Sigmoid colon (tissue), 7 donors: ENCODE data around the gene CLCN5. TPM values are rescaled to one million over a fixed set of nuclear protein-coding genes. Genes with fewer than 3 reads are reported as not detected.

Experiments
- DNase-seq: peaks from one replicate; pipeline ENCODE4 v3.0.0-alpha.2; 2019
- H3K27ac ChIP-seq, 4 donors: fragments of 200-600 bp; sonication (generic); one replicate each; pipeline ENCODE4 v1.5.1; 2016 to 2019; ENCODE audit warnings: mild to moderate bottlenecking in 1 of 4
- H3K27me3 ChIP-seq, 3 donors: fragments of 200-600 bp; sonication (generic); one replicate each; pipeline ENCODE4 v1.5.1; 2019; ENCODE audit warnings: mild to moderate bottlenecking in 1 of 3
- H3K36me3 ChIP-seq, 4 donors: fragments of 200-600 bp; sonication (generic); one replicate each; pipeline ENCODE4 v1.5.1; 2016 to 2019
- H3K4me1 ChIP-seq, 4 donors: fragments of 200-600 bp; sonication (generic); one replicate each; pipeline ENCODE4 v1.5.1; 2017 to 2019
- H3K4me3 ChIP-seq, 4 donors: fragments of 200-600 bp; sonication (generic); one replicate each; pipeline ENCODE4 v1.5.1; 2017 to 2019; ENCODE audit warnings: mild to moderate bottlenecking in 2 of 4, moderate library complexity in 1 of 4
- H3K9me3 ChIP-seq, 4 donors: fragments of 200-600 bp in 3 of 4; sonication (generic) in 3 of 4; one replicate each; pipeline versions ENCODE4 v1.5.1 to v1.6.1; 2013 to 2019
- EP300 ChIP-seq, 4 donors: sonication (generic); formaldehyde crosslinking; IDR thresholded peaks; one replicate each; pipeline ENCODE4 v1.6.1; 2017; ENCODE audit warnings: antibody characterized with exemption in 4 of 4
- POLR2A ChIP-seq, 2 donors: fragments of 450-650 bp; IDR thresholded peaks; one replicate each; pipeline ENCODE4 v1.6.1; 2016; ENCODE audit warnings: antibody characterized with exemption in 2 of 2, mild to moderate bottlenecking in 2 of 2, moderate library complexity in 2 of 2
- POLR2AphosphoS5 ChIP-seq, 4 donors: sonication (generic); formaldehyde crosslinking; IDR thresholded peaks; one replicate each; pipeline ENCODE4 v1.6.1; 2017; ENCODE audit warnings: antibody characterized with exemption in 4 of 4
- WGBS, 2 donors: extraction: QIAGEN DNeasy Blood & Tissue Kit; methylation state at CpG; one replicate each; pipeline ENCODE4 v1.1.7; 2013; 5-methylcytosine and 5-hydroxymethylcytosine counted together
- intact Hi-C: fragments of 100-400 bp; cut with DNase I; formaldehyde crosslinking; loops from one replicate; pipeline ENCODE4 v1.15.1; 2023
- polyA plus RNA-seq, 3 donors: library from polyadenylated mRNA; stranded (reverse); fragments of 200-250 nt; gene quantifications; one replicate each; pipeline ENCODE4 v1.2.3, GENCODE V29; 2013
- total RNA-seq, 4 donors: library from RNA; depleted of rRNA; stranded (reverse); fragments of >200 nt; gene quantifications; one replicate each; pipeline ENCODE4 v1.1.0, GENCODE V29; 2016
- TF ChIP-seq, protein P1 (sequence below), 4 experiments: fragments of 450-650 bp in 3 of 4; fragments of 200-600 bp in 1 of 4; IDR thresholded peaks; one replicate each; pipeline ENCODE4 v1.5.1; 2016 to 2019; ENCODE audit warnings: antibody characterized with exemption in 4 of 4, mild to moderate bottlenecking in 3 of 4, moderate library complexity in 2 of 4
- donor health status: healthy with polysubstance abuse.
- donor health status: Bipolar disorder and iron deficiency.
- donor health status: healthy.

The CLCN5 gene
- total and polyA plus RNA-seq, 7 donors: under 0.01 to 3.0 (median 1.8) TPM

DNA sequence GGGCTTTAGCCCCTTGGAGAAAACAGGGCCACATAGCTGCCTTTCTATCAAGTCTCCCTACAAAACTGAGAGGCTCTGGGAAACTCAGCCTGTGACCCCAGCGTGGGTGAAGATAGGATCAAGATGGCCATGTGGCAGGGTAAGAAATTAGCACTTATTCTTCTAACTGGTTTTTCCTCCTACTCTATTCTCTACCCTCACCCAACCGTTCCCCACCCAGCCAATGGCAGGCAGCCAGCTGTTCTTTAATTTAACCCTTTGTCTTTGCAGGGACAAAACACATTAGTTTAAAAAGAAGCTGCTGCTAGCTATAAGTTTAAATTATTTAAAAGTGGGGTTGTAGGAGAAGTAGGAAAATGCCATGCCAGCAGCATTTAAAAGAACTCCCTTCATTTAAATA is 2.8 kb downstream of the CLCN5 start:
- H3K27ac ChIP-seq: no peak overlapping the region
- H3K27me3 ChIP-seq: no peaks in the 10 kb centered on the region
- no peaks in the 10 kb centered on the region for H3K9me3 ChIP-seq
- H3K4me3 ChIP-seq: no peak overlapping the region
- DNase-seq: no peak
- no peaks in the 10 kb centered on the region for H3K4me1 ChIP-seq
- intact Hi-C loops: no loop called here
- WGBS, 2 donors: 23 to 59% methylated on average over 2 of the region's 2 CpGs
- TF ChIP-seq POLR2A (IDR thresholded peaks at IDR 0.05): no peak
- TF ChIP-seq, protein P1, sequence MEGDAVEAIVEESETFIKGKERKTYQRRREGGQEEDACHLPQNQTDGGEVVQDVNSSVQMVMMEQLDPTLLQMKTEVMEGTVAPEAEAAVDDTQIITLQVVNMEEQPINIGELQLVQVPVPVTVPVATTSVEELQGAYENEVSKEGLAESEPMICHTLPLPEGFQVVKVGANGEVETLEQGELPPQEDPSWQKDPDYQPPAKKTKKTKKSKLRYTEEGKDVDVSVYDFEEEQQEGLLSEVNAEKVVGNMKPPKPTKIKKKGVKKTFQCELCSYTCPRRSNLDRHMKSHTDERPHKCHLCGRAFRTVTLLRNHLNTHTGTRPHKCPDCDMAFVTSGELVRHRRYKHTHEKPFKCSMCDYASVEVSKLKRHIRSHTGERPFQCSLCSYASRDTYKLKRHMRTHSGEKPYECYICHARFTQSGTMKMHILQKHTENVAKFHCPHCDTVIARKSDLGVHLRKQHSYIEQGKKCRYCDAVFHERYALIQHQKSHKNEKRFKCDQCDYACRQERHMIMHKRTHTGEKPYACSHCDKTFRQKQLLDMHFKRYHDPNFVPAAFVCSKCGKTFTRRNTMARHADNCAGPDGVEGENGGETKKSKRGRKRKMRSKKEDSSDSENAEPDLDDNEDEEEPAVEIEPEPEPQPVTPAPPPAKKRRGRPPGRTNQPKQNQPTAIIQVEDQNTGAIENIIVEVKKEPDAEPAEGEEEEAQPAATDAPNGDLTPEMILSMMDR (IDR thresholded peaks at IDR 0.05): no peak
- TF ChIP-seq POLR2AphosphoS5 (IDR thresholded peaks at IDR 0.05): no peak
- no peak for TF ChIP-seq EP300 (IDR thresholded peaks at IDR 0.05)
- no peaks in the 10 kb centered on the region for H3K36me3 ChIP-seq

DNA sequence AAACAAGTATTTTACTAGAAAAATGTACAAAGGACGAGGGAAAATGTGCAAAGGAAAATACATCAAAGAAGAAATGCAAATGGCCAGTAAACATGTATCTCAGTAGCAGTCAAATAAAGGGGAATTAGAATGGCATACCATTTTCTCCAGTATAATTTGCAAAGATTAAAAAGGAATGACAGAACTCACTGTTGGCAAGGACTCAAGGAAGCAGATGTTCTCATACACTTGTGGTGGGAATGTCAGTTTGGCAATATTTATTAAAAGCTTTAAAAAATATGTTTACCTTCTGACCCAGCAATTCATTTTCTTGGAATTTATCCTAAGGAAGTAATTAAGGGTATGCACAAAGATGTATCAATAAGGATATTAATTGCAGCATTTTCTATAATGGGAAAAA is 7.6 kb downstream of the CLCN5 start:
- WGBS, 2 donors: 68 to 79% methylated on average over 1 of the region's 1 CpG
- Histone ChIP-seq H3K27ac (no peak overlapping the region), H3K9me3 (no peaks in the 10 kb centered on the region), H3K36me3 (no peaks in the 10 kb centered on the region), H3K27me3 (no peaks in the 10 kb centered on the region), H3K4me1 (no peaks in the 10 kb centered on the region), H3K4me3 (no peak overlapping the region)
- TF ChIP-seq POLR2AphosphoS5 (IDR thresholded peaks at IDR 0.05): no peak
- TF ChIP-seq POLR2A (IDR thresholded peaks at IDR 0.05): no peak
- TF ChIP-seq EP300 (IDR thresholded peaks at IDR 0.05): no peak
- TF ChIP-seq, protein P1 (IDR thresholded peaks at IDR 0.05): no peak
- DNase-seq: no peak
- intact Hi-C loops: no loop called here

DNA sequence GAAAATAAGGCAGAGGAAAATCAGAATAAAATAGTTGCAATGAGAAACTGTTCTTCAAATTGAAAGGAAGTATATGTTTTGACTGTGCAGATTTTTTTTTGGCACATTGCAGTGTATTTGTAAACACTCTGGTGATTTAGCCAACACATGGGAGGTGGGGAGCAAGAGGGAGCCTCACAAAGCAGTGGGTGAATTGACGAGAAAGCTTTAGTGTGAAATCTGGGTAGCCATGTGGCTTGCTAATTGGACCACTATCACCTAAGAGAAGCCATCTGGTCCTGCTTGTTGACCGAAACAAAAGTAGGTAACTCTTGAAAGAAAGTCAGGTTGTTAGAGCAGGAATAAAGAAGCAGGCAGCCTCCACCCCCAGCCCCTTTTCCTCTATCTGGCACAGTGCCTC is 10.4 kb downstream of the CLCN5 start:
- intact Hi-C loops: no loop called here
- TF ChIP-seq POLR2A (IDR thresholded peaks at IDR 0.05) (no peak), EP300 (IDR thresholded peaks at IDR 0.05) (no peak), POLR2AphosphoS5 (IDR thresholded peaks at IDR 0.05) (no peak)
- TF ChIP-seq, protein P1 (IDR thresholded peaks at IDR 0.05): no peak
- no peak overlapping the region for H3K4me3 ChIP-seq
- 91 to 96% methylated on average over 2 of the region's 2 CpGs for WGBS, 2 donors
- no peaks in the 10 kb centered on the region for H3K36me3 ChIP-seq
- no peaks in the 10 kb centered on the region for H3K9me3 ChIP-seq
- DNase-seq: no peak
- H3K4me1 ChIP-seq: no peaks in the 10 kb centered on the region
- no peaks in the 10 kb centered on the region for H3K27me3 ChIP-seq
- H3K27ac ChIP-seq: no peak overlapping the region

DNA sequence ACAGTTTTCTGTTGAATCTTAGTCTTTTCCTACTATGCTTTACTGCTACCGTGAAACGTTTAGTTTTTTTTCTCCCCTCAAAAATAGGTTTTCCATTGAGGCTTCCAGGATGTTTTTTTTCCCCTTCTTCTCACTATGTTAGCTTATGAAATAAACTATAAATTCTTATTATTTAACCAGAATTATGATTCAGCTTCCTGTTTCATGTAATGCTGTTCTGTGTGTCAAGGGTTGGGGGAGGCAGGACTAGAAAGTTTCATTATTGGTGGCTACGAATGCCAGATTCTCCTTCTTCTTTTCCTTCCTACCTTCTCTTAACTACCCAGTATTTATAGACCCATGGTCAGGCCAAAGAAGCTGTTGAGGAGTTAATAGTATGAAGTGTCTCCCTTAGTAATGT is 11.8 kb downstream of the CLCN5 start:
- no peak overlapping the region for H3K27ac ChIP-seq
- H3K9me3 ChIP-seq: no peaks in the 10 kb centered on the region
- H3K36me3 ChIP-seq: no peaks in the 10 kb centered on the region
- no peak for TF ChIP-seq POLR2A (IDR thresholded peaks at IDR 0.05)
- TF ChIP-seq EP300 (IDR thresholded peaks at IDR 0.05): no peak
- no peak for TF ChIP-seq POLR2AphosphoS5 (IDR thresholded peaks at IDR 0.05)
- TF ChIP-seq, protein P1 (IDR thresholded peaks at IDR 0.05): no peak
- intact Hi-C loops: no loop called here
- no peak overlapping the region for H3K4me3 ChIP-seq
- DNase-seq: no peak
- H3K4me1 ChIP-seq: no peaks in the 10 kb centered on the region
- 70 to 81% methylated on average over 3 of the region's 3 CpGs for WGBS, 2 donors
- no peaks in the 10 kb centered on the region for H3K27me3 ChIP-seq

DNA sequence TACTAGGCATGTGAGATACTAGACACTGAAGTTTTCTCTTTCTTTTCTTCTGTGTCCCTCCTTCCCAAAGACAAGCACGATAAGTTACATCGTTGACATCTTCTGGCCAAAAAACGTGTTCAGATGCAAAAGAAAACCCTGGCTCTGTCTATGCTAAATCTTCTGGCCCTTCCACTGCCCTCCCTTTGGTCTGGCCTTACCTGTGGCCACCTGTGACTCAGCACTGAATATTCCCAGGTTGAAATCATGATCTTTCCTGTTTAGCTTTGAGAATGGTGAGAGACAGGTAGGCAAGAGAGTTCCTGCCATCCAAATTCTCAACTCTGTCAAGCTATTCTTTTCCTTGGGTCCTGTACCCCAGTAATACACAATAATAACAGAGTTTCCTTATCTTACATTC is 12.3 kb downstream of the CLCN5 start:
- Histone ChIP-seq H3K4me3 (no peak overlapping the region), H3K27ac (no peak overlapping the region), H3K4me1 (no peaks in the 10 kb centered on the region), H3K9me3 (no peaks in the 10 kb centered on the region), H3K27me3 (no peaks in the 10 kb centered on the region), H3K36me3 (no peaks in the 10 kb centered on the region)
- DNase-seq: no peak
- WGBS, 2 donors: 93% methylated on average over 3 of the region's 3 CpGs
- TF ChIP-seq, protein P1 (IDR thresholded peaks at IDR 0.05): no peak
- TF ChIP-seq EP300 (IDR thresholded peaks at IDR 0.05): no peak
- no peak for TF ChIP-seq POLR2A (IDR thresholded peaks at IDR 0.05)
- no peak for TF ChIP-seq POLR2AphosphoS5 (IDR thresholded peaks at IDR 0.05)
- intact Hi-C loops: no loop called here
